Natural killer cell (primary cell): ENCODE results near the gene CPNE8. TPM values are rescaled to one million over a fixed set of nuclear protein-coding genes. Genes with fewer than 3 reads are reported as not detected.
A peak's percentile ranks its signal among the peaks of the same experiment; 100 is the strongest.

Experiments
- ATAC-seq, 3 donors: fragments of 150-1000 bp in 2 of 3; fragments of 200-7000 bp in 1 of 3; cut with Tn5 transposase; 1 replicate in 1 of 3; 2 replicates in 2 of 3; pipeline ENCODE4 v1.10.0; 2021; ENCODE audit warnings: mild to moderate bottlenecking in 2 of 3, moderate library complexity in 2 of 3
- DNase-seq, 2 donors: peaks; one replicate each; pipeline versions ENCODE4 v3.0.0 to v3.0.0-alpha.2; 2013 to 2021; ENCODE audit warnings: mixed read lengths in 1 of 2
- H3K27ac ChIP-seq: one replicate; pipeline ENCODE4 v1.5.1; 2013; ENCODE audit warnings: mild to moderate bottlenecking, low read length
- H3K27me3 ChIP-seq: one replicate; pipeline ENCODE4 v1.6.1; 2013; ENCODE audit warnings: low read length; ENCODE audit not compliant: control insufficient read depth, insufficient read depth
- H3K36me3 ChIP-seq: one replicate; pipeline ENCODE4 v1.6.1; 2013; ENCODE audit warnings: low read length; ENCODE audit not compliant: control insufficient read depth, insufficient read depth
- H3K4me1 ChIP-seq: one replicate; pipeline ENCODE4 v1.6.1; 2013; ENCODE audit warnings: low read length; ENCODE audit not compliant: control insufficient read depth, insufficient read depth
- H3K4me3 ChIP-seq: one replicate; pipeline ENCODE4 v1.5.1; 2013; ENCODE audit warnings: low read length
- H3K9me3 ChIP-seq: one replicate; pipeline ENCODE4 v1.6.1; 2013; ENCODE audit warnings: low read length; ENCODE audit not compliant: control insufficient read depth, insufficient read depth
- H3K27ac Mint-ChIP-seq, 2 donors: one replicate each; pipeline ENCODE4 v1.8.0; 2022; ENCODE audit warnings: mild to moderate bottlenecking in 2 of 2, mixed read lengths in 2 of 2, moderate library complexity in 1 of 2
- H3K27me3 Mint-ChIP-seq, 2 donors: one replicate each; pipeline ENCODE4 v1.8.0; 2022; ENCODE audit warnings: low read depth in 2 of 2, mixed read lengths in 2 of 2
- H3K36me3 Mint-ChIP-seq: one replicate; pipeline ENCODE4 v1.8.0; 2022; ENCODE audit warnings: mixed read lengths
- H3K4me1 Mint-ChIP-seq, 2 donors: one replicate each; pipeline ENCODE4 v1.8.0; 2022; ENCODE audit warnings: mixed read lengths in 2 of 2
- H3K4me3 Mint-ChIP-seq: one replicate; pipeline ENCODE4 v1.8.0; 2022; ENCODE audit warnings: mild to moderate bottlenecking, moderate library complexity, mixed read lengths
- H3K9me3 Mint-ChIP-seq, 2 donors: one replicate each; pipeline ENCODE4 v1.8.0; 2022; ENCODE audit warnings: mixed read lengths in 2 of 2
- CTCF ChIP-seq: fragments of 200-600 bp; IDR thresholded peaks from one replicate; pipeline ENCODE4 v1.8.0; 2022; ENCODE audit warnings: antibody characterized with exemption
- WGBS: methylation state at CpG from one replicate; pipeline ENCODE4 v1.1.7; 2013; ENCODE audit warnings: missing lambda C conversion rate; ENCODE audit not compliant: insufficient coverage; 5-methylcytosine and 5-hydroxymethylcytosine counted together
- intact Hi-C: fragments of 100-400 bp; cut with micrococcal nuclease; formaldehyde crosslinking; loops from one replicate; pipeline ENCODE4 v1.14.2; 2022
- total RNA-seq, 4 donors: library from RNA; stranded (reverse); fragments of 120-200 nt in 1 of 4; gene quantifications; one replicate each; pipeline versions ENCODE4 v1.2.3 to v1.2.4, GENCODE V29; 2013 to 2022

The CPNE8 gene
- total RNA-seq, 3 donors from 2014 or later (not counting 1 experiment from before 2014, with no cell fraction given) = 6.1 to 8.1 (median 7.9) TPM

- no peak for DNase-seq
- H3K27ac Mint-ChIP-seq = peak overlapping the region in 1 of 2 donors; percentile 86
- 43% methylated on average over 1 of the region's 2 CpGs for WGBS
These were observed 133.0 kb downstream of the CPNE8 start for GRCh38 chr12:38772437-38772836.

GRCh38 chr12:38771871-38772270 is 133.5 kb downstream of the CPNE8 start:
- Histone ChIP-seq H3K27me3 (no peaks in the 10 kb centered on the region), H3K9me3 (no peaks in the 10 kb centered on the region), H3K4me1 (no peaks in the 10 kb centered on the region), H3K36me3 (no peaks in the 10 kb centered on the region), H3K27ac (peak overlapping the region; percentile 62), H3K4me3 (no peak overlapping the region)
- peak in 1 of 2 donors; percentile 48 for DNase-seq
- 25% methylated on average over 1 of the region's 1 CpG for WGBS
- Mint-ChIP-seq H3K9me3 (no peaks in the 10 kb centered on the region), H3K4me1 (peaks cover 16 to 22% of the 10 kb centered on the region in 2 donors), H3K36me3 (no peaks in the 10 kb centered on the region), H3K27me3 (no peaks in the 10 kb centered on the region), H3K27ac (peak overlapping the region; percentile 36 to 86), H3K4me3 (peak overlapping the region; percentile 65)
- TF ChIP-seq CTCF = no peak
- peak; percentile 76 to 95 (median 91) for ATAC-seq
- intact Hi-C loops = no loop called here

More at GRCh38 chr12:38772437-38772836, 133.0 kb downstream of the CPNE8 start:
- Mint-ChIP-seq H3K9me3 (no peaks in the 10 kb centered on the region), H3K36me3 (no peaks in the 10 kb centered on the region), H3K4me1 (peaks cover 16 to 22% of the 10 kb centered on the region in 2 donors), H3K4me3 (no peak overlapping the region), H3K27me3 (no peaks in the 10 kb centered on the region)
- Histone ChIP-seq H3K4me1 (no peaks in the 10 kb centered on the region), H3K4me3 (no peak overlapping the region), H3K36me3 (no peaks in the 10 kb centered on the region), H3K27me3 (no peaks in the 10 kb centered on the region), H3K9me3 (no peaks in the 10 kb centered on the region), H3K27ac (no peak overlapping the region)
- no peak for TF ChIP-seq CTCF
- ATAC-seq = no peak
- intact Hi-C loops = no loop called here

GRCh38 chr12:38761636-38762342 is 143.6 kb downstream of the CPNE8 start:
- Histone ChIP-seq H3K27me3 (no peaks in the 10 kb centered on the region), H3K9me3 (no peaks in the 10 kb centered on the region), H3K4me3 (no peak overlapping the region), H3K27ac (no peak overlapping the region), H3K36me3 (no peaks in the 10 kb centered on the region), H3K4me1 (no peaks in the 10 kb centered on the region)
- H3K27ac Mint-ChIP-seq = no peak overlapping the region
- peaks cover 0 to 3% of the 10 kb centered on the region in 2 donors for H3K9me3 Mint-ChIP-seq
- H3K36me3 Mint-ChIP-seq = no peaks in the 10 kb centered on the region
- no peak for ATAC-seq
- intact Hi-C loops = no loop called here
- no peaks in the 10 kb centered on the region for H3K4me1 Mint-ChIP-seq
- WGBS = 100% methylated on average over 2 of the region's 3 CpGs
- H3K27me3 Mint-ChIP-seq = no peaks in the 10 kb centered on the region
- TF ChIP-seq CTCF = no peak
- H3K4me3 Mint-ChIP-seq = no peak overlapping the region
- DNase-seq = no peak

DNA sequence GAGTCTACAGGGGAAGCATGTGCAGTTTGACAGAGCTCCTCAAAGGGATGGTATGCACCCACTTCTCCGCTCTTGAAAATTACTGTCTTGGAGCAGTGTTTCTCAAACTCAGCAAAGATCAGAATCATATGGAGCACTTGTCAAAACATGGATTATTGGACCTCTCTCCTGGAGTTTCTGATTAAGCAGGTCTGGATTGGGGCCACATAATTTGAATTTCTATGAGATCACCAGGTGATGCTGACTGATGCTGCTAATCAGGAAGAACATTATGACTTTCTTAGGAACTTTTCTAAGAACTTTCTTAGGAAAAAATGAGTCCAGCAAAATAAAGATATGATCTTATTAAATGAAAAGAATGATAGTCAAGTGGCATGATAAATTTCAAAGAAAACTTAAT is 144.3 kb downstream of the CPNE8 start:
- Histone ChIP-seq H3K4me3 (no peak overlapping the region), H3K36me3 (no peaks in the 10 kb centered on the region), H3K27ac (no peak overlapping the region), H3K9me3 (no peaks in the 10 kb centered on the region), H3K4me1 (no peaks in the 10 kb centered on the region), H3K27me3 (no peaks in the 10 kb centered on the region)
- H3K4me1 Mint-ChIP-seq = no peaks in the 10 kb centered on the region
- WGBS = 100% methylated on average over 1 of the region's 1 CpG
- DNase-seq (no peak), ATAC-seq (no peak)
- H3K27ac Mint-ChIP-seq = no peak overlapping the region
- H3K36me3 Mint-ChIP-seq = no peaks in the 10 kb centered on the region
- peaks cover 0 to 3% of the 10 kb centered on the region in 2 donors for H3K9me3 Mint-ChIP-seq
- intact Hi-C loops = no loop called here
- H3K27me3 Mint-ChIP-seq = no peaks in the 10 kb centered on the region
- H3K4me3 Mint-ChIP-seq = no peak overlapping the region
- TF ChIP-seq CTCF = no peak
